GM04503 (cell line): Measurements from ENCODE around the gene ABCC11.

Source experiments
- DNase-seq: peaks from one replicate; pipeline ENCODE4 v3.0.0-alpha.2; 2012; ENCODE audit warnings: low read depth

The ABCC11 gene

DNA sequence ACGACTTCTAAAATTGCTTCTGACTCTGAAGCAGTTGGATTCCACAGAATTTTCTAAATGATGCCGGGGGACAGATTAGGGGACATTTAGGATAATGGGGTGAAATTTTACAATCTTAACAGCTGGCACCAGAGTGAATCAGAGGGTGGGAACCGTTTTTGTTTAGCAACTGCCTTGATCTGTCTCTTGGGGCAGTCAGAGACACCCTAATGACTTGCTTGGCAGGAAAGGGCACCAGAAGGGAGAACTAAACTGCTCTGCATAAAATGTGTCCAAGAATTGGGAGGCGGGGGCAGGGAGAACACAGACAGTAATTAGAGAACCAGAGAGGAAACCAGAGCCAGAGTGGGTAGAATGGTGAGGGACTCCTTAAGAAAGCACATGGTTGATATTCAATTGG, 85.4 kb downstream of the ABCC11 start:
- no peak for DNase-seq

DNA sequence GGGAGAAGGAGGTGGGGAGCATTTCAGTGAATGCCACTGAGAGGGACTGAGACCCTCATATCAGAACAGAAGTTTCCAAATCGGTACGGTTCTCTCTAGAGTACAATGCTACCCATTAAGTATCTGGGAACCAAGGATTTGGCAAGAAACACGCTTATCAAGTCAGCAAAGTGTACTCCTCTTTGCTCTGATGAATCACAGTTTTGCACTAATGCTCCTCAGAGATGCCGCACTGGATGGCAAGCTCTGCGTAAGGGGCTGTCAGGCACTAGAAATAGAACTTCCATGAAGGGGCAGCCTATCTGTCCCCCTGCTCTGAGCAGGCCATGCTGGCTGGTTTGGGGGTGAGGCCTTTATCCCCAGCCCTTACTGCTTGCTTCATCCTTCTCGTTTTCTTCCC, 86.8 kb downstream of the ABCC11 start:
- no peak for DNase-seq

- no peak for DNase-seq
These were observed 89.0 kb downstream of the ABCC11 start for GRCh38 chr16:48158296-48158695.

DNA sequence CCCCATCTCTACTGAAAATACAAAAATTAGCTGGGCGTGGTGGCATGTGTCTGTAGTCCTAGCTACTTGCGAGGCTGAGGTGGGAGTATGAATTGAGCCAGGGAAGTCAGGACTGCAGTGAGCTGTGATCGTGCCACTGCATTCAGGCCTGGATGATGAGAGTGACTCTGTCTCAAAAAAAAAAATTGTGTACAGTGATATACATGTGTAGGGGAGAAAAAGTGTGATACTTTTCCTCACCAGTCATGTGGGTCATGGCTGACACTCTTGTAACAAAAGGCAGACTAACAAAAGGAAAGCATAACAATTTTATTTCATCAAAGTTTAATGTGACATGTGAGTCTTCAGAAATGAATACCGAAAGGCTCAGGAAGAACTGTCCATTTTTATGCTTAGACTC, 89.5 kb downstream of the ABCC11 start:
- DNase-seq, result no peak

DNA sequence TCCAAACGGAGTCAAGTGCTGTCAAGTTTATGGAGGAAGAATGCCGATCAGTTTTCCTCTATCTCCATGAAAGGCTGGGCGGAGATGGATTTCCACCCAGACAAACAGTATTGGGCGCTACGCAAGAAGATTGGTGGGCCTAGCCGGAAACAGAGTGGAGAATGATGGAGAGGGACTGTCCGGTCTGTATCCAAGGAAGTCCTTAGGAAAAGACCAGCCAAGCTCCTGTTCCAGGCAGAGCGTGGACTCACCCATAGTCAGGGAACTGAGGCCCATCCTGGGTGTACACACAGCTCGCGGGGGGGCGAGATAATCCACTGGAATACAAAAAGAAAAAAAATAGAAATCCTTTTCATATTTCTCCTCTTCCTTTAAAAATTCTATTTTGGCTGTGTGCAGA, 90.0 kb downstream of the ABCC11 start:
- no peak for DNase-seq

DNA sequence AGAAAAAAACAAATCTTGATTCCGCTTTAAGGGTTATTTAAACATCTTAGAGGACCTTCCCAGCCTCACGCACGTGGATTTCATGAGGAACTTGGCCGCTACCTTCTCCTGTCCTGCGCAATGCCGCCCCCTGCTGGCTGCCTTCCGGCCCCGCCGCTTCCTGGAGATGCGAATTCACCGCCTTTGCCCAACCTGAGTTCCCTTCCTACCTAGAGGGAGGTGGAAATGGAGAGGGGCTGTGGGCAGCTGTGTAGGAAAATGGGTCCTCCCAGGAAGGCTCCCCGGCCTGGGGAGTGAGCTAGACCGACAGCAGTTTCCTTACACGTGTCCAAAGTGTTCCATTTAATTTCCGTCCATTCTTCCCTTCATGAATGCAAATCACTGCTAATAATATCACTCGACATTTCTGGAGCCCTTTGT, 90.5 kb downstream of the ABCC11 start:
- DNase-seq, result no peak

DNA sequence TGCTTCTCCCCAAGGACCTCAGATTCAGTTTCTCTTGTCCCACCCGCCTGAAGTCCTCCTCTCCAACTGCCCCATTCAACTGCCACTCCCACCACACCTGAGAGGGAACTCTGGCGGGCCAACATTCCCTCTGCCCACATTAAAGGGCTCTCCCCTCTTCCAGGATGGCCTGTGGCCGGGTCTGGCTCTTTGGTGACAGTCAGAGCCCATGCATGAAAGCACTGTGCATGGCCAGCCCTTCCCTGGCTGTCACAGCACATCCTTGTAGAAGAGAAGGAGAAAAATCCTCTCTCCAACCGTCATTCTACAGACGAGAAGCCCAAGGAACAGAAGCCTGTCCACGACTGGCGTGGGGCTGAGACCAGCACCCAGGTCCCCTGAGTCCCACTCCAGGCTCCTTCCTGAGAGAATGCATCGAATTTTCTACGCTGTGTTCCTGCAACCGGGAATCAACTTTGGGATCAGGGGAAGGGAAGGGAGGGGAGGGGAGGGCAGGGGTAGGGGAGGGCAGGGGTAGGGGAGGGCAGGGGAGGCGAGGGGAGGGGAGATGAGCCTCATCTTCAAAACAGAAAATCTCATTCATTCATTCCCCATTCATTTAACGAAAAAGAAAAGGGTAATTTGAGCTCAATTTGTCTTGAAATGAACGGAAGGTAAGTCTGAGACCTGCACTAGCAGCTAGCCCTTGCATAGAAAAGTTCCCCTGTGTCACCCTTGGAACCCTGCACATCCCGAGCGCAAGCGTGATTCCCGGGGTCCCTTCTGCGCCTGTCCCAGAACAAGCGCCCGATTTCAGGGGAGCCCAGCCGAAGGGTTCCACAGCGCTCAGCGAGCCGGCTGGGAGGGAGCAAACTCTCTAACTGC, 91.2 kb downstream of the ABCC11 start, which contains the start of gene ABCC12:
TSS of gene ABCC12 (minus strand) at position 68 of the 864 bp plus-strand sequence. CDS start 9,569 bp downstream, outside the sequence.
- no peak for DNase-seq

- DNase-seq, result no peak
These were observed 93.6 kb downstream of the ABCC11 start for GRCh38 chr16:48153774-48154173.

DNA sequence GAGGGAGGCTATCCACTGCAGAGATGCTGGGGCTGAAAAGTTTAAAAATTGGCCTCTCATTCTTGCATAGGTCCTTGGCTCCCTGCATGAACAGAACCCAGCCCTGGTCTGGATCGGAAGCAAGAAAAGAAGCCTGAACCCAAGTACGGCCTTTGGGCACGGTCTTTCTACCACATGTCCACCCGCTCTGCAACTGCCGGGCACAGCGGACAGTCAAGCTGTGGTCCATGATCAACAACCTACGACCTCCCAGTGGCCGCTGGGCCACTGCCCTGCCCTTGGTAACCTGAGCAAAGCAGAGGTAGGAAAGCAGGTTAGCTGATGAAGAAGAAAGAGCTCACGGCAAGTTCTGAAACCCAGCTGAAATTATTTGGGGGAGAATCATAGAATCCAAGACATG, 95.1 kb downstream of the ABCC11 start:
- no peak for DNase-seq

- DNase-seq, result no peak
These were observed 96.6 kb downstream of the ABCC11 start for GRCh38 chr16:48150707-48151106.

DNA sequence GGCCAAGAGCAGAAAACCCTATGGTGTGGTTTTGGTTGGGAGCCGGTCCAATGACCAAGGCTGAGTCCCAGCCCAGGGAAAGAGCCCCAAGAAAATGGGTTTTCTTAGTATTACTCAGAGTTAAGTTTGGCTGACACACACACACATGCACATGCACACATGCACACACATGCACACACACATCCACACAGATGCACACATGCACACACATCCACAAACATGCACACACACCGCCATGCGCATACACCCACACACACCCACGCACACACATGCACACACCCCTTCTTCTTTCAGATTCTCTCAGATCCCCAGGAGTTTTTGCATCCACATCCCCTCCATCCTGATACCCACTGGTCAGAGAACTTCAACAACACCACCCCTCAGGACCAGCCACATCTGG, 100.6 kb downstream of the ABCC11 start:
- DNase-seq, result no peak

GRCh38 chr16:48146131-48146530, 101.2 kb downstream of the ABCC11 start:
- no peak for DNase-seq

GRCh38 chr16:48143812-48144368, 103.4 kb downstream of the ABCC11 start:
- no peak for DNase-seq

DNA sequence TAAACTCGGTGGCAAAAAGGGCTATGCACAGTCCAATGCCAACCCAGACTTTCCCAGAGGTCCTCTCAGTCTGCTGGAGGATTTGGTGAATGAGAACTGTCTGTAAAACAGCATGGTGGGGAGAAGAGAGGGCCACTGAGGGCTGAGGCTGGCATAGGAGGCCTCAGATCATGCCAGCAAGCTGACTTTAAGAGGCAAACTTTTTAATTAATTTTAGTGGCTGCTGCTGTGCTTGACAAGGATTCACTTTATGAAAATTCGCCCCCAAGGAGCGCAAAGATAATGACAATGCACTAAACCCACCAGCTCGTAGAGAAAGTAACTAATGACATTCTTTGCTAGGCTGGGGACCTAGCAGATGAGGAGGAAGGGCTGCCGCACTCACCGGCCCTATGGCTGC, 106.5 kb downstream of the ABCC11 start:
- no peak for DNase-seq

DNA sequence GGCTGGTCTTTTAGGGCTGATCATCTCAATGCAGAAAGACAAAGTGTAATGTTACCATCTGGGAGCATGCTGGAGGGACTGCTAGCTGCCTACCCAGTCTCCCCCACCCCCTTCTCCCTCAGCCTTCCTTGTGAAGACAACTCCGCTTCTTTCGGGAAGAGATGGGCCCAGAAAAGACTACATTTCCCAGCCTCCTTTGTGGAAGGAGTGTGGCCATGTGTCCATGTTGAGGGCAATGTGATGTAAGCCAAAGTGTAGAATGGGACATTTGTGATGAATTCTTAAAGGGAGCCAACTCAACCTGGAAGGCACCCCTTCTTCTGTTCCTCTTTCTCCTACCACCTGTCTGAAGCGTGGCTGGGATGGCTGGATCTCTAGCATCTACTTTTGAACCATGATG, 107.8 kb downstream of the ABCC11 start:
- DNase-seq, result no peak

GRCh38 chr16:48138543-48138942, 108.8 kb downstream of the ABCC11 start:
- DNase-seq, result no peak

- DNase-seq, result no peak
These were observed 109.5 kb downstream of the ABCC11 start for GRCh38 chr16:48137822-48138221.

GRCh38 chr16:48136547-48137360, 110.6 kb downstream of the ABCC11 start:
- no peak for DNase-seq

GRCh38 chr16:48133455-48134211, 113.7 kb downstream of the ABCC11 start:
- no peak for DNase-seq

DNA sequence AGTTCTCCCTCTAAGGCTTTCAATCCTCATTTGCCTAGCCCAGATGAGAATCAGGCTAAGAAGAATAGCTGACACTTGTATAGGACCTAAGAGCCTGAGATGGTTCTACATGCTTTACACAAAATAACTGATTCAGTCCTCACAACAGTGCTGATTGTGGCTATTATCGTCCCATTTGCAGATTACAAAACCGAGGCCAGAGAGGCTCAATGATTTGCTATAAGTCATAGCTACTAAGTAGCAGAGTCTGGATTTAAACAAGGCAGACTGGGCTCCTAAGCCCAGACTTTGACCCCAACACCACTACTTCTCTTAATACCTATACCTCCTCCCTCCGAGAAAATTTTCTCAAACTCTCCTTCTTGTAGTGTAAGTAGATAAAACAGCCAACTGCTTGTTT, 114.6 kb downstream of the ABCC11 start:
- no peak for DNase-seq

- no peak for DNase-seq
These were observed 116.0 kb downstream of the ABCC11 start for GRCh38 chr16:48131201-48131935.
